Mesothelial cell of epicardium (in vitro differentiated cells): Measurements from ENCODE around the gene GPSM3. TPM values are rescaled to one million over a fixed set of nuclear protein-coding genes. Genes with fewer than 3 reads are reported as not detected.

Source experiments
- DNase-seq, 2 experiments: peaks; one replicate each; pipeline ENCODE4 v3.0.0; 2021; ENCODE audit warnings: low spot score in 2 of 2; ENCODE audit not compliant: unreplicated experiment in 2 of 2
- H3K27ac Mint-ChIP-seq: 2 replicates; pipeline ENCODE4 v1.8.0; 2021; ENCODE audit warnings: mixed read lengths
- H3K27me3 Mint-ChIP-seq: 2 replicates; pipeline ENCODE4 v1.8.0; 2021; ENCODE audit warnings: low read depth, mixed read lengths
- H3K36me3 Mint-ChIP-seq: 2 replicates; pipeline ENCODE4 v1.8.0; 2021; ENCODE audit warnings: mixed read lengths
- H3K4me1 Mint-ChIP-seq: 2 replicates; pipeline ENCODE4 v1.8.0; 2021; ENCODE audit warnings: mixed read lengths
- H3K4me3 Mint-ChIP-seq: 2 replicates; pipeline ENCODE4 v1.8.0; 2021; ENCODE audit warnings: mild to moderate bottlenecking, moderate library complexity, mixed read lengths
- H3K9me3 Mint-ChIP-seq: 2 replicates; pipeline ENCODE4 v1.8.0; 2021; ENCODE audit warnings: mixed read lengths
- CTCF ChIP-seq: fragments of 200-600 bp; sonication (generic); IDR thresholded peaks from one replicate; pipeline ENCODE4 v1.5.0; 2021; ENCODE audit warnings: antibody characterized with exemption; ENCODE audit not compliant: unreplicated experiment
- total RNA-seq: library from RNA; stranded (reverse); gene quantifications from 3 replicates; pipeline ENCODE4 v1.2.1, GENCODE V29; 2021

Gene GPSM3
- total RNA-seq, 1 donor from 2014 or later: 7.6 TPM

GRCh38 chr6:32200711-32201475 is 8.4 kb upstream of the GPSM3 start:
- H3K27ac Mint-ChIP-seq: no peak overlapping the region
- H3K4me1 Mint-ChIP-seq: peaks cover 11% of the 10 kb centered on the region

GRCh38 chr6:32198866-32199265 is 6.4 kb upstream of the GPSM3 start:
- DNase-seq: no peak
- Mint-ChIP-seq H3K4me1 (peaks cover 24% of the 10 kb centered on the region), H3K36me3 (no peaks in the 10 kb centered on the region), H3K27me3 (peaks cover 3% of the 10 kb centered on the region), H3K9me3 (no peaks in the 10 kb centered on the region), H3K27ac (no peak overlapping the region), H3K4me3 (no peak overlapping the region)
- TF ChIP-seq CTCF: no peak

More at GRCh38 chr6:32200711-32201475, 8.4 kb upstream of the GPSM3 start:
- no peak for DNase-seq
- no peaks in the 10 kb centered on the region for H3K9me3 Mint-ChIP-seq
- no peak for TF ChIP-seq CTCF
- no peak overlapping the region for H3K4me3 Mint-ChIP-seq
- peaks cover 10% of the 10 kb centered on the region for H3K27me3 Mint-ChIP-seq
- no peaks in the 10 kb centered on the region for H3K36me3 Mint-ChIP-seq

- Mint-ChIP-seq H3K36me3 (no peaks in the 10 kb centered on the region), H3K4me3 (no peak overlapping the region), H3K4me1 (peaks cover 28% of the 10 kb centered on the region), H3K9me3 (no peaks in the 10 kb centered on the region), H3K27ac (peak overlapping the region; percentile 12), H3K27me3 (peaks cover under 1% of the 10 kb centered on the region)
- no peak for TF ChIP-seq CTCF
- DNase-seq: no peak
Measured at GRCh38 chr6:32198345-32198696, 5.9 kb upstream of the GPSM3 start.

GRCh38 chr6:32196682-32197616 is 4.5 kb upstream of the GPSM3 start:
- H3K4me1 Mint-ChIP-seq: peaks cover 38% of the 10 kb centered on the region
- no peak for TF ChIP-seq CTCF
- no peak for DNase-seq
- peak overlapping the region; percentile 94 for H3K4me3 Mint-ChIP-seq
- H3K27me3 Mint-ChIP-seq: no peaks in the 10 kb centered on the region
- H3K9me3 Mint-ChIP-seq: no peaks in the 10 kb centered on the region
- H3K36me3 Mint-ChIP-seq: no peaks in the 10 kb centered on the region
- peak overlapping the region; percentile 100 for H3K27ac Mint-ChIP-seq

- Mint-ChIP-seq H3K9me3 (no peaks in the 10 kb centered on the region), H3K27ac (peak overlapping the region; percentile 100), H3K27me3 (no peaks in the 10 kb centered on the region), H3K4me3 (peak overlapping the region; percentile 94), H3K36me3 (no peaks in the 10 kb centered on the region), H3K4me1 (peaks cover 46% of the 10 kb centered on the region)
- peak; percentile 24 for TF ChIP-seq CTCF
- DNase-seq: peak; percentile 64 to 76
Measured at GRCh38 chr6:32195902-32196681, 3.6 kb upstream of the GPSM3 start.
